Measurements from ENCODE around the gene IRF5.

DNA sequence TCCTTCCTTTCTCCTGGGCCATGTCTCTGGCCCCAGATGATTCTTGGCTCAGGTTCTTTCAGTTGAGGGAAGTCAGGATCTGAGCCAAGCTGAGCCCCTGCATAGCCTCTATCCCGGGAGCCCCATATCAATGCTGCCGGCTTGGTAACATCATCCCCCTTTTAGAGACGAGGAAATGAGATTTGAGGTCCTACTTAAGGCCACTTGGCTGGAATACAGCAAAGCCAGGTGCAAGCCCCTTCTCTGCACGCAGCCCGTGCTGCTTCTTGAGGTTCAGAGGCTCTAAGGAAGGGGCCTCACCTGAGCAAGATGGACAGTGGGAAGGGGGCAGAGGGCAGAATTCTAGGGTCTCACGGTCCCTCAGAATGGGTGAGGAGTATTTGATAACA is 2.4 kb upstream of the IRF5 start:
- TF ChIP-seq, protein P1, sequence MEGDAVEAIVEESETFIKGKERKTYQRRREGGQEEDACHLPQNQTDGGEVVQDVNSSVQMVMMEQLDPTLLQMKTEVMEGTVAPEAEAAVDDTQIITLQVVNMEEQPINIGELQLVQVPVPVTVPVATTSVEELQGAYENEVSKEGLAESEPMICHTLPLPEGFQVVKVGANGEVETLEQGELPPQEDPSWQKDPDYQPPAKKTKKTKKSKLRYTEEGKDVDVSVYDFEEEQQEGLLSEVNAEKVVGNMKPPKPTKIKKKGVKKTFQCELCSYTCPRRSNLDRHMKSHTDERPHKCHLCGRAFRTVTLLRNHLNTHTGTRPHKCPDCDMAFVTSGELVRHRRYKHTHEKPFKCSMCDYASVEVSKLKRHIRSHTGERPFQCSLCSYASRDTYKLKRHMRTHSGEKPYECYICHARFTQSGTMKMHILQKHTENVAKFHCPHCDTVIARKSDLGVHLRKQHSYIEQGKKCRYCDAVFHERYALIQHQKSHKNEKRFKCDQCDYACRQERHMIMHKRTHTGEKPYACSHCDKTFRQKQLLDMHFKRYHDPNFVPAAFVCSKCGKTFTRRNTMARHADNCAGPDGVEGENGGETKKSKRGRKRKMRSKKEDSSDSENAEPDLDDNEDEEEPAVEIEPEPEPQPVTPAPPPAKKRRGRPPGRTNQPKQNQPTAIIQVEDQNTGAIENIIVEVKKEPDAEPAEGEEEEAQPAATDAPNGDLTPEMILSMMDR (IDR thresholded peaks at IDR 0.05; ENCODE audit: poor library complexity, severe bottlenecking), result no peak
- no peak for TF ChIP-seq TAF1 (IDR thresholded peaks at IDR 0.05; ENCODE audit: low read depth)
- no peak for TF ChIP-seq EP300 (conservative IDR thresholded peaks at IDR 0.05; ENCODE audit: poor library complexity, severe bottlenecking)
- no peak for TF ChIP-seq EZH2 (IDR thresholded peaks at IDR 0.05; ENCODE audit: borderline replicate concordance, insufficient read depth, low read length, poor library complexity, severe bottlenecking)

Measured in neural cell (in vitro differentiated cells).